CD4-positive, alpha-beta T cell treated with Interleukin-17A for 1 hour (primary cell): ENCODE measurements around the gene RNASE7.
A peak's percentile ranks its signal among the peaks of the same experiment; 100 is the strongest.
"Not testable (repeated sequence)": the region's sequence is repeated elsewhere in the genome, so short reads cannot be mapped to it uniquely, and the experiment has no call there.

Experiments used
- DNase-seq: peaks from one replicate; pipeline ENCODE4 v3.0.0-alpha.2; 2020

Gene RNASE7

GRCh38 chr14:21023817-21024584, 18.2 kb upstream of the RNASE7 start:
- peak; percentile 21 for DNase-seq

- DNase-seq, result peak; percentile 84
These were observed 17.4 kb upstream of the RNASE7 start, which contains the start of gene NDRG2 for GRCh38 chr14:21024585-21025370. Gene NDRG2, minus strand, starts transcription at chr14:21025061. Its CDS starts 1,746 bp downstream, at chr14:21023315.

DNA sequence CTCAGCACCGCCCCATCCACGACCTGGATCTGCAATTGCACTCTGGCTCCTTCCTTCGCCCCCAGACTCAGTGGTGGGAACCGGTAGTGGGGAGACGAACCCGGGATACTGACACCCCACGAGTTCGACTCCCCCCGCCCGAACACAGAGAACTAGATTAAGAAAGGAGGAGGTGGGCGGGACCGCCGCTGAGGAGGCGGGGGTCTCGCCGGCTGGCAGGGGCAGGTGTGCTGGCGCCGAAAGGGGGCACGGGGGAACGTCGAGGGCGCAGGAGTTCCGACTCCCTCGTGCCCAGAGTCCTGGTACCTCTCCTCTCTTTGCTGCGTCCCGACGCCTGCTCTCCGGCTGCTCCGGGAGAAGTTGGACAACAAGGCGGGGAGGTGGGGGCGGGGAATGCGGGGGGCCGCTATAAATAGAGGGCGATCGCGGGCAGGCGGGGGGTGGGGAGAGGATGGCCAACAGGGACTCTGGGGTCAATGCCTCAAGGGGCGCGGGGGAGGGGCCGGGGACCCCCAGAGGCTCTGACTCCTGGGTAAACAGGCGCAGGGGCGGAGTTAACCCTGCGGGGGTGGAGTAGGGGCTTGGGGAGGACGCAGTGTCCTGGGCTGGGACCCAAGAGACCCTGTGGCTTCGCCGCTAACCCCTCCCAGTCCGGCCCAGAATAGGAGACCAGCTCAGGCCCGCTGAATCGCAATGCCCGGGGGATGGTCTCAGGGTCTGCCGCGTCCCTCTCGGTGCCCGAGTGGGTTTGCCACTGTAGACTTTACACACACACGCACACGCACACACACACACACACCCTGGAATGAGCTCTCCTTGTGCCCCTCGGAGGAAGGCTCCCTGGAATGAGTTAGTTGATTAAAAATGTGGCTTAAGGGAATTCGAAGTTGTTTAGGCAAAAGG, 16.5 kb upstream of the RNASE7 start:
- DNase-seq, result no peak

GRCh38 chr14:21026274-21026987, 15.7 kb upstream of the RNASE7 start:
- DNase-seq, result no peak

DNA sequence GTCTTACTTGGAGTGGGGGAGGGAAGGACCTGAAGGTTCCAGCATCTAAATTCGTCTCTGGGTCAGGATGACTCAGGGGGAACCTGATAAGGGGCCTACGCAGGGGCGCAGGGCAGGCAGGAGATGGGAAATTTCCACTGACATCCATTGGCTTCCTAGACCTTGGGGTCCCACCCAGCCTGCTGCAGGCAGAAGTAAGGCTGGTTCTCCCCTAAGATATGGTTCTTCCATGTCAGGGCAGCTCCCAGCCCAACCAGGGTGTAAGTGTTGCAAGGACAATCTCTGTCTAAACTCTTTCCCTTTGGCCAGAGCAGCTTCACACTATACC, 15.2 kb upstream of the RNASE7 start:
- DNase-seq, result no peak

DNA sequence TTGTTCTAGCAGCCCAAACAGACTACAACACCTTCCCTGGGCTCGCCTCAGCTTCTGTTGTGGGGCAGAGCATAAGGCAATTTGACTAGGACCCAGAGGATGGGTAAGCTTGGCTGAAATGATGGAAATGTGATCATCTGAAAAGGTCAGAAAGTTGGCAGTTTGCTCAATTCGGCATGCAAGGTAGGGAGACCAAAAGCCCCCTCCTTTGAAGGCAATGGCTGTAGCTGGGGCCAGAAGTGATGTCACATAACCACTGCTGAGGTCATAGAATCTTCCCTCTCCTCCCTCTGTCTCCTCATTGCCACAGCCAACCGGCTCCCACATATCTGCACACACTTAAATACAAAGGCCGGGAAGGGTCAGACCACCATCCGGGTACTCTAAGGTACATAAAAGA, 12.2 kb upstream of the RNASE7 start, which contains the start of gene TPPP2:
Gene TPPP2 (plus strand): TSS at position 301 of the 400 bp plus-strand sequence. CDS start 365 bp downstream, outside the sequence.
- DNase-seq, result no peak

DNA sequence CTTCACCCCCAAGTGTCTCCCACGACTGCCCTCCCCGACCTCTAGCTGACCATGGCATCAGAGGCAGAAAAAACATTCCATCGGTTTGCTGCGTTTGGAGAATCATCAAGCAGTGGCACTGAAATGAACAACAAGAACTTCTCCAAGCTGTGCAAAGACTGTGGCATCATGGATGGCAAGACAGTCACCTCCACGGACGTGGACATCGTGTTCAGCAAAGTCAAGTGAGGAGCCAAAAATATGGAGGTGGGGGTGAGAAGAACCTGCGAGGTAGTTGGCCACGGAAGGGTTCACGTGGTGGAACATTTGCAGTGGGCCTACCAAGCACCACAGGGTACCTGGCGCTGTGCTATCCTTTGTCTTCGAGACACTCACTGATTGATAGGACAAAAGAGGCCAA, 11.6 kb upstream of the RNASE7 start:
- DNase-seq, result no peak

DNA sequence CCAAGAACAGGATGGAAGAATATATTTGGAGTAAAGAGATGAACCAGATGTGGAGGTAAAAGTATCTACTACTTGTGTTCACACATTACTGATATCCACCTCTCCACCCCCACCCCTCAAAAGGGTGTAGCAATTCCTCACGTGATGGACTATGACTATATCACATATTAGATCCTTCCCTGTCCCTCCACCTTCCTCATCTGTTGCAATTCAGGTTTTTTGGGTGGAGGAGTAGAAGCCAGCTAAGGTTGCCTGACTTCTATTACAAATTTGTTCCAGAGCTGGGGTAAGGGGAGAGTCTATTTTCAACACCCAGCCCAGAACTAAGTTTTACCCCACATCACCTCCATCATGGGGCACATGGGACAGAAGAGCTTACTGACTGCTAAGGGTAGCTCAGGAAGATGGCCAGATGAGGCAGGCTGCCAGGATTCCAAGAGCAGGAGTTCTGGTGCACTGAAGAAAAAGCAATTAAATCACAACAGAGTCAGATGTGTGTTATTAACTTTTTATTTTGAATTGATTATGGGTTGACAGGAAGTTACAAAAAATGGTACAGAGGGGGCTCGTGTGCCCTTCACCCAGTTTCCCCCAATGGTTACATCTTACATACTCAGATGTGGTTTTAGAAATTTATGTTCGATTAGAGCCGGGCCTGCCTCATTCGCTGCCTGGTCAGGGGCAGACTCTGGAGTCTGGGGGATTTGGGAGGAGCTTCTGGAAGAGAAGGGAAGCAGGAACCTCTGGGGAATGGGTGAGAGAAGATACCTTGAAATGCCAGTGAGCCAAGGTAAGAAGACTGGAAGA, 9.6 kb upstream of the RNASE7 start:
- no peak for DNase-seq

DNA sequence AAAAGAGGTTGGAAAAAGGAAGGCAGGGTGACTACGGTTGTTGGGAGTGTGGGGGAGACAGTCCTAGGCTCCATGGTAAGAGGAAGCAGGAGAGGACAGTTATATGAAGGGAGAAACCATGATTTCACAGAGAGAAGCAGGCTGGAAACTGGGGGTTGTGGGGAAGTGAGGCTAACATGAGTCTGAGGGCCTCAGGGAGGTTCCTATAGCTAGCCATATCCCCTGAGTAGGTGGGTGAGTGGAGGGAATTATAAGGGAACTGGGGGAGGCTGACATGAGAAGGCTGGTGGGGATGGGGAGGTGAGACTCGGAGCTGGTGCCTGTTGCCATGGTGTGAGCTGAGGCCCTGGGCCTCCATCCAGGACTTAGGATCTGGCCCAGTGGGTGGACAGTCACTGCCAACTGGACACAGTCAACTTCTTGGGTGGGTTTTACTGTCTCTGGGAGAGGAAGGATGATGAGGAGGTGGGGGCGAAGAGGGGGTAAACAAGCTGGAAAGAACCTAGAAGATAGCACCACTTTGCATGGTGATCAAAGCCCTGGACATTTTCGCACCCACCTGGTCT, 8.9 kb upstream of the RNASE7 start:
- no peak for DNase-seq

DNA sequence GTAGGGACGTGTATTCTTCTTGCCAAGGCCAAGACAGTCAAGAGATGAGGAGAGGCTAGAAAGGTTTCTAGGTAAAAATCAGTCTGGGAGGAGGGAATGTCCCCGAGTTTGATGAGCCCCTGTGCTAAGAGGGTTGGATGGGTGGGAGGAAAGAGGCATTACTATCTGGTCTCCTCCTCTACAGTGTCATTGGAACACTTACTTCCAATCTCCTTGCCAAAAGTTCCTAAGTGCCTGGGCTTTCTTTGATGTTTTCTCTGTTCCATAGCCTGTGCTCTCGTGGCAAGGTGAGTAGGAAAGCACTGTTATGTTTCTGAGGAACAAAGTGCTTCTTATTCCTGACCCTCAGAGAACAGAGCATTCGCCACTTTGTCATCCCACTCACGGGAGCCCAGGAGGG, 7.5 kb upstream of the RNASE7 start, which contains the start of gene RNASE13:
Gene RNASE13 (minus strand): TSS at position 101 of the 400 bp plus-strand sequence. CDS start 519 bp downstream, outside the sequence.
- no peak for DNase-seq

DNA sequence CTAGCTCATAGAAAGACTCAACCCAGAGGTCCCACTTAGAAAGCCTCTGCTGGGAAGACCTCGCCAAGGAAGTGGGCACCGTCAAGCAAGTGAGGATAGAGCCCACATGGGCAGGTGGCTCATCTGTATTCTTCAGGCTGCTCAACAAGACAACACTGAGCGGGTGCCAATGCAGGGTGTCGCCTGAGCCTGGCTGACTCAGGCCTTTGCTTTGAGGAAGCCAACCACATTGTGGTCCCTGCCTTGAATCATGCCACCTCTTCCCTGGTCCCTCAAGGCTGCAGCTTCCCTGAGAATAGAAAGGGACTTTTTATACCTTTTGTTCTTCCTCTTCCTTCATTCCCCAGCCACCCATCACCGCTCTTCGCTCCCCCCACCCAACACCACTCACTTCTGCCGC, 5.4 kb upstream of the RNASE7 start:
- DNase-seq, result no peak

- no peak for DNase-seq
These were observed 5.0 kb upstream of the RNASE7 start for GRCh38 chr14:21037156-21037555.

- no peak for DNase-seq
These were observed 3.4 kb upstream of the RNASE7 start for GRCh38 chr14:21038441-21039422.

- peak; percentile 60 for DNase-seq
These were observed 2.4 kb upstream of the RNASE7 start for GRCh38 chr14:21039585-21040369.

DNA sequence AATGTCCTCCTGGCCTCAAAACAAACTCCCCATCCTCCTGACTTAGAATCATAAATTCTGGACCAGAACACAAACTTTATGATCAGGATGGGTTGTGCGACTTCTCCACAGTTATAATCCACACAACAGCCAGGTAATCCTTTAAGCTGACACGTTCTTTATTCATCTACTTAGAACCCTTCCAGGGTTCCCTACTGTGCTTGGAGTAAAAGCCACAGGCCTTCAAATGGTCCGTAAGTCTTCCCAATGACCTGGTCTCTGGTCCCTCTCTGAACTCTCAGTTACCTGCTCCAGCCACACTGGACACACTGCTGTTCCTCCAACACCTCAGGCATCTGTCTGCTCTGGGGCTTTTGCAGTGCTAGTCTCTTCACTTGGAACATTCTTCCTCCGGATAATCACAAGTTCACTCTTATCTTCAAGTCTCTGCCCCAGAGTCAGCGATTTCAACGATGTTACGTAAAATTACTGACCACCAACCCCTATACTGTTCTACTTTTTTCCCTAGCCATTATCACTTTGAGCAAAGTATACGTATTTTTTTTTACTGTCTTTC, 1.7 kb upstream of the RNASE7 start:
- DNase-seq, result no peak

- DNase-seq, result not testable (repeated sequence)
These were observed 1.2 kb upstream of the RNASE7 start for GRCh38 chr14:21040941-21041340.

DNA sequence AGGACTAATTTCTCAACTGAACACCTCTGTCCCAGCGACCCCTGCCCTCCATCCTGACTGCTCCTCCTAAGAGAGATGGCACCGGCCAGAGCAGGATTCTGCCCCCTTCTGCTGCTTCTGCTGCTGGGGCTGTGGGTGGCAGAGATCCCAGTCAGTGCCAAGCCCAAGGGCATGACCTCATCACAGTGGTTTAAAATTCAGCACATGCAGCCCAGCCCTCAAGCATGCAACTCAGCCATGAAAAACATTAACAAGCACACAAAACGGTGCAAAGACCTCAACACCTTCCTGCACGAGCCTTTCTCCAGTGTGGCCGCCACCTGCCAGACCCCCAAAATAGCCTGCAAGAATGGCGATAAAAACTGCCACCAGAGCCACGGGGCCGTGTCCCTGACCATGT, 756 bp downstream of the RNASE7 start:
- no peak for DNase-seq

DNA sequence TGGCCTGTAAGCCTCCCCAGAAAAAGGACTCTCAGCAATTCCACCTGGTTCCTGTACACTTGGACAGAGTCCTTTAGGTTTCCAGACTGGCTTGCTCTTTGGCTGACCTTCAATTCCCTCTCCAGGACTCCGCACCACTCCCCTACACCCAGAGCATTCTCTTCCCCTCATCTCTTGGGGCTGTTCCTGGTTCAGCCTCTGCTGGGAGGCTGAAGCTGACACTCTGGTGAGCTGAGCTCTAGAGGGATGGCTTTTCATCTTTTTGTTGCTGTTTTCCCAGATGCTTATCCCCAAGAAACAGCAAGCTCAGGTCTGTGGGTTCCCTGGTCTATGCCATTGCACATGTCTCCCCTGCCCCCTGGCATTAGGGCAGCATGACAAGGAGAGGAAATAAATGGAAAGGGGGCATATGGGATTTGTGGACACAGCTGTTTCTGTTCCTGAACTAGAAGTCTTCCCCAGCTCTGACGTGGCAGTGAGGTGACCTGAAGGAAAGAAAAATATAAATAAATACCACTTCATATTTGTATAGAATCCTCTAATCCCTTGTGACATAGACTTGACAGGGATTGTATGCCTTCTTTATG, 1.3 kb downstream of the RNASE7 start:
- DNase-seq, result no peak
